NCI-H1105 (cell line): ENCODE results near the gene ATP1A3.
"Not testable (repeated sequence)": the region's sequence is repeated elsewhere in the genome, so short reads cannot be mapped to it uniquely, and the experiment has no call there.

Experiments used
- DNase-seq: peaks from one replicate; lab custom pipeline; 2025; lab: John Stamatoyannopoulos, UW

ATP1A3 gene

DNA sequence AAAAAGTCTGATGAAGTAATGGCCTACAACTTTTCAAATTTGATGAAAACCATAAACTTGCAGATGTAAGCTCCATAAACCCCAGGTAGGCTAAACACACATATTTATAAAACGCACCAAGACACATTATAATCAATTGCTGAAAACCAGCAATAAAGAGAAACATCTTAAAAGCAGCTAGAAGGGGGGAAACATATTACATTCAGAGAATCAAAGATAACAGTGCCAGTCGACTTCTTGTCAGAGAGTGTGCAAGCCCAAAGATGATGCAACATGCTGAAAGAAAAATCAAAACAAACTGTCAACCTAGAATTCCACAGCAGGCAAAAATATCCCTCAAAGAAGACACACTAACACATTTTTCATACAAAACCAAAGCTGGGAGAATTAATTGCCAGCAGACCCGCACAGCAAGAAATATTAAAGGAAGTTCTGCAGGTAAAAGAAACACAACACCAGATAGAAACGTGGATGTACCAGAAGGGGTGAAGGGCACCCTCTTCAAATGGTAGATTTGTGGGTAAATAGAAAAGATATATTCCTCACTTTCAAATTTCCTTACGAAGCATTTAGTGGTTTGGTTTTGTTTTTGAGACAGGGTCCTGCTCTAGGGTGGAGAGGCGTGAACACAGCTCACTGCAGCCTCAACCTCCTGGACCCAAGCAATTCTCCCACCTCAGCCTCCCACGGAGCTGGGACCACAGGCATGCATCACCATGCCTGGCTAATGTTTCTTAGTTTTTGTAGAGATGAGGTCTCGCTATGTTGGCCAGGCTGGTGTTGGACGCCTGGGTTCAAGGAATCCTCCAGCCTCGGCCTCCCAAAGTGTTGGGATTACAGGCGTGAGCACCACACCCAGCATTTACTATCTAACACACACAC lies 16.5 kb upstream of the ATP1A3 start:
- no peak for DNase-seq

DNA sequence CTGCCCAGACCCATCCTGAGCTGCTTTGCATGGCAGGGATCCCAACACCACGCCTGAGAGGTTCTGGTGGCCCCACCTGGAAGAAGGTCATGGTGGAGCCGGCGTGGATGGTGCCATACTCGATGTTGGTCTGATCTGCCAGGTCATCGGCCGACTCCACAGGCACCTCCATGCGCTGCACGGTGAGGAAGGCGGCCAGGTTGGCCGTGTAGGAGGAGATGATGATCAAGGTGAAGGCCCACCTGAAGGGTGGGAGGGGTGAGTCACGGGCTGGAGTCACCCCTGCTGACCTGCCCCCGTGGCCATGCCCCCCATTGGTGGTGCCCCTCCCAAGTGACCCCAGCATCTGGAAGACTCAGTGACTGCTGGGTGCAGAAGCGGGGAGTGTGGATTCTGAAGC lies 12.5 kb upstream of the ATP1A3 start:
- DNase-seq: no peak

DNA sequence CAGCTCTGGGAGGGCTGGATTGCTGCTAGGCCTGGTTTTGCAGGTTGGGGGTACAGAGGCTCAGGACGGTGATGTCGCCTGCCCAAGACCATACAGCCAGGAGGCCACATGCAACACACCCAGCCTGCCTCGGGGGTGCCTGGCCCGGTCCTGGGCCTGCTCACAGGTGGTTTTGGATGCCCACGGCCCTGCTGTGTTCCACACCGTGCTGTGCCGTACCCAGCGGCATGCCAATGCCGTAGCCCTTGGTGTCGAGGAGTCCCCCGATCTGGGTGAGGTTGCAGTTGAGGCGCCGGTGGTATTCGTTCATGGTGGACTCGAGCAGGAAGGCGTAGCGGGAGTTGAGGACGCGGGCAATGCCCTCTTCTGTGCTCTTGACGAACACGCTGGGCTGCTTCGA lies 11.5 kb upstream of the ATP1A3 start:
- no peak for DNase-seq

DNA sequence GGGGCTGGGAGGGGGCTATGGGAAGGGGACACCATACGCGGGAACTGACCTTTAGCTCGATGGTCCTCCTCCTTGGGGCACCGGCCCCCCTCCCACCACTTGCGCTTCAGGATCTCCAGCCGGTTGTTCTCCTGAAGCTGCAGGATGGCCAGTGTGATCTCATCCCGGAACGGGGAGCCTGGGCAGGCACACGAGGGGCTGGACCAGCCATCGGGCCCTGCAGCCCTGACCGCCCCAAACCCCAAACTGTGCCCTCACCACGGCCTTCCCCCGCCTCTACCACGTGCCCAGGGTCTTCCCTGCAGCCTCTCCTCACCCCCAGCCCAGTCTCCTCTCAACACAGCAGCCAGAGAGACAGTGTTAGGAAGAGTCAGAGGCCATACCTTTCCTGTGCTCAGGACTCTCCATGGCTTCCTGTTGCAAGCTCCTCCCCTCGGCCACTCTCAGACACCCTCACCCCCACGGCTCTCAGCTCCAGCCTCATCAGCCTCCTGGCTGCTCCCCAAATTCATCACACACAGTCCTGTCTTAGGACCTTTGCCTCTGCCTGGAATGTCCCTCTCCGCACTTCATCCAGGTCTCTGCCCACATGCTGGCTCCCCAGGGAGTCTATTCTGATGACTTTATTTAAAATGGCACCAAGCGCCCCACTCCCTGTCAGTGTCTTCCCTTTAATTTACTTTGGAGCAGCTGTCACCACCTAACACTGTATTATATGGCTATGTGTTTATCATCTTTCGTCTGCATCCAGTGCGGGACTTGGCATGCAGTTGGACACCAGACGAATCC lies 9.7 kb upstream of the ATP1A3 start:
- no peak for DNase-seq

DNA sequence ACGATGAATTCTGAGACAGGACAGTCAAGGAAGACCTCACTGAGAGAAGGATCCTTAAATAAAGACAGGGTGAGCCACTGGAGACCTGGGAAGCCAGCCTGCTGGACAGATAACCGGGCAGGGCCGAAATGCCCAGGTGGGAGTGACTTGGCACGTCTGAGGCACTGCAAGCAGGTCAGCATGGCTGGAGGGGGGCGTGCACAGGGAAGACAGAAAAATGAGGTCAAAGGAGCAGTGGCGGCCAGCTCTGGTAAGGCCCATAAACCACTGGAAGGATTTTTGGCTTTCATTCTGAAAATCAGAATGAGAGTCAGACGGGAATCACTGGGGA lies 5.8 kb upstream of the ATP1A3 start:
- no peak for DNase-seq

DNA sequence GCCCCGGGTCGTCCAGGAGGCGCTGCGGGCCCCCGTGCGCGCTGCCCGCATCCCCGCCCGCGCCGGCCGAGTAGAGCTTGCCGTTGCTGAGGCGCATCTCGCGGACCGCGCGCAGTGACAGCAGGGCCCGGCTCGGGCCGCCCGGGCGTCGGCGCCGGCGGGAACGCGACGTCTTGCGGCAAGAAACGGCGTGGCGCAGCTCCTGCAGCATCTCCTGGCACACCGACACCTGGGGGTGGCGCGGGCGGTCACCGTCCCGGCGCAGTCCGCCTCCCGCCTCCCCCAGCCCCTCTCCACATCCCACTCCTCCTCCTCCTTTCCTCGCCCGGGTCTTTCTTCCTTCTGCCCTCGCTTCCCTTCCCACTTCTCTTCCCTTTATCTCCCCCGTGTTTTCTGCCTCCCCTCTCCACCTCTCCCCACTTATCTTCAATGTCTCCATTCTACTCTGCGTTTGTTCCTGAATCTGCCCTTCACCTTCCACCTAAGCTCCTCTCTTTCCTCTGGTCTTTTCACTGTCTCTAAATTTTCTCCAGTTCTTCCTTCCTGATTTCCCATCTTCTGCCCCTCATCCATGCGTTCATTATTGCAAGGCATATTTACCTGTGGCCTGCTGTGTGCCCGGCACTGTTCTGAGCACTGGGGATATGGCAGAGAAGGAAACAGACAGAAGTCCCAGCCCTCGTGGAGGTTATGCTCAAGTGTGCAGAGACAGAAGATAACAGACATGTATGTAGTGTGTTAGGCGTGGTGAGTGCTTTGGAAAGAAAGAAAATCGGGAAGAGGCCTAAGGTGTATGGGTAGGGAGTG lies 5.2 kb upstream of the ATP1A3 start:
- peak; percentile 27 for DNase-seq

DNA sequence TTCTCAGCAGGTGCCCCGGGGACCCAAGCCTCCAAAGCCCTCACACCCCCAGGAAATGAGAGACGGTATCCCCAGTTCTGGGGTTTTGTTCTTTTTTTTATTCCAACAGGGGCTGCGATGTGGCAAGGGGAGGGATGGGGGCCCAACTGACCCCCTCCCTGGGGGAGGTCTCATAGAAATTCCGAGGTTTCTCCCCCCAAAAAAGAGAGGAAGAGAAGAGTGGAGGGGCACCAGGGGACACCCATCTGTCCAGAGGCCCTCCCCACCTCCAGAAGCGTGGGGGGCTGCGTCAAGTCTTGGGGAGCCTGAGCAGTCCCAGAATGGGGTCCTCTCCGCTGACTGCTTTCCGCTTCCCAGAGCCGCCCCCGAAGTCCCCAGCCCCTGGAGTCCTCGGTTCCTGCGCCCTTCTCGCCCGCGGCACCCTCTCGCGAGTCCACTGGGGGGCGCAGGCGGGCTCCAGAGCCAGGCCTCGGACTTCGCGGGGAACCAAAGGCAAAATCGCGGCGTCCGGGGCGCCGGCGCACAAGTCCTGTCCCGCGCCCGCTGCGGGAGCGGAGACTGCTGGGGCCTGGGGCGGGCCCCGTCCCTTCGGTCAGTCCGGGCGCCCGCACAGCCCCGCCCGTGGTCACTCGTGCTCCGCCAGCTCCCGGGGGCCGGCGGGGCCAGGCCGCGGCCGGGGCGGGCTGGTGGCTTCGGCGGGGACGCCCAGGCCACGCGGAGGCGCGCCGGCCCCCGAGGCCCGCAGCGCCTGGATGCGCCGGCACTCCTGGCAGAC lies 4.4 kb upstream of the ATP1A3 start:
- peak; percentile 6 for DNase-seq

DNA sequence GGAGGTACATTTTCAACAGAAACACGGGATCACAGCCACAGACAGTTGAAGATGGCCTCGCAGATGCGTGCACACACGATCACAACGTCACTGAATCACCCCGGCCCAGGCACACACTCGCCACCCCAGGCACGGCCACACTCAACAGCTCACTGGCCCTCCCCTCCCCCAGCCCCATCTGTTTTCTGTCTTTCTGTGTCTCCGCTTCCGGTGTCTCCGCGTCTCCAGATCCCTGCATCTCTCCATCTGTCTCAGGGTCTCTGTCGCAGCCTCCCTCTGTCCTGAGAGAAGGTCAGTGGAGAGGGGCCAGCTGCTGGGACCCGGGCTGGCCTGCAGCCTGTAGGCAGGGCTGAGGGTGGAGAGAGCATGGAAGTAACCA lies 3.8 kb upstream of the ATP1A3 start:
- DNase-seq: no peak

DNA sequence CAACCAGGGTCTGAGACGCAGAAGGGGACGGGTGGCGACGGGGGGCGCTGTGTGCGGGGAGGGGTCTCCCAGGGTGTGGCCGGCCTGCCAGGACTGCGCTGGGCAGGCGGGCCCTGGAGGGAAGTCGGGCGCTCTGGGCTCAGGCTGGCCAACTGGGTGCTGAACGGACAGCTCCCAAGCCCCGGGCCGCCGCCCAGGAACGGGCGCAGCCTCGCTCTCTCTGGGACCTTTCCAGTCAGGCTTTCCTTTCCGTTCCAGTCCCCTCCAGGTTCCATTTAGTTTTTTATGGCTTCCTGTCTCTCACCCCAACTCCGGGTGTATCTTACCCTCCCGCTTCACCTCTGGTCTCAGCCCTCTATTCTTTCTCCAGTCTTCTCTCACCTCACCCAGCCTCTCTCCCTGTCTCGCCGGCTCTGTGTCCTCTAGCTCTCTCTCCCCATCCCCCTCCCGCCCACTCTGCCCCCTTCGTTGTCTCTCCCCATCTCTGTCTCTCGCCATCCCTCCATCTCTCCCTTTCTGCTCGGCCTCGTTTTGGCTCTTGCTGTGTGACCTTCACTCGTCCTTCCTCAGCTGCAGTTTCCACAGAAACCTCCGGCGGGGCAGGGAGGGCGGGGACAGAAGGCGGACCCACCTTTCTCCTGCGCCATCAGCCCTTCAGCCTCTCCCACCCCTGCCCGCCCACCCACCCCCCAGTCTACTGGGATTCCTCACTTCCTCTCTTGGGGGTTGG lies 3.3 kb upstream of the ATP1A3 start:
- DNase-seq: no peak

DNA sequence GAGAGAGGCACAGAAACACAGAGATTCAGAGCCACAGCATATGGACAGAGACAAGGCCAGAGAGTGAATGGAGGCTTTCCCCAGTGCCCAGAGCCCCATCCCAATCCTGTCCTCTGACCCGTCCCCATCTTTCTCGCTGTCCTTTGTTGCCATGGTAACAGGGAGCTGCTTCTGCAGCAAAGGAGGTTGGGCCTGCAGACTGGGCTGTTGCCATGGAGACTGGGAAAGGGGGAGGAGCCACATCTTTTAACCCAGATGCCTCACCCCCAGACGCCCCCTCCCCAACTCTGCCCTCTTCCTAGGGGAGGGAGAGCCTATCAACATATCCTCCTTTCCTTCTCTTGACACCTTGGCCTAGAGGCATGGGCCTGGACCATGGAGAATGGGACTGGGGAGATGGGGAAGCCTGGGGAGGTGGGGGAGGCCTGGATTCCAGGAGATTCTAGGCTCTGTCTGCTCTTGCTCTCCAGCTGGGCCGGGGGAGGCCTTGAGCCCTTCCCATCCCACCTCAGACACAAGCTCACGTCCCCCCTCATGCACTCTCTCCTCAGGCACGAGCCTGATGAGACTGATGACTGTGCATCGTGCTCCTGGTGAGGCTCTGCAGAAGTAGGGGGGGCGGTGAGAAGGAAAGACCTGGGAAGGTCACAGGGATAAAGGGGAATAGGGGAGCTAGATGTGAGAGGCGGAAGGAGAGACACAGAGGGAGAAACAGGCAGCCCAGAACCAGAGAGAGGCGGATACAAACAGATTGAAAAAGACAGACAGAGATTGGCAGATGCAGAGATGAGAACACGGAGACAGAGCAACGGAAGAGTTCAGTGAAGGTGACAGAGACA lies 2.1 kb upstream of the ATP1A3 start:
- peak; percentile 48 for DNase-seq

DNA sequence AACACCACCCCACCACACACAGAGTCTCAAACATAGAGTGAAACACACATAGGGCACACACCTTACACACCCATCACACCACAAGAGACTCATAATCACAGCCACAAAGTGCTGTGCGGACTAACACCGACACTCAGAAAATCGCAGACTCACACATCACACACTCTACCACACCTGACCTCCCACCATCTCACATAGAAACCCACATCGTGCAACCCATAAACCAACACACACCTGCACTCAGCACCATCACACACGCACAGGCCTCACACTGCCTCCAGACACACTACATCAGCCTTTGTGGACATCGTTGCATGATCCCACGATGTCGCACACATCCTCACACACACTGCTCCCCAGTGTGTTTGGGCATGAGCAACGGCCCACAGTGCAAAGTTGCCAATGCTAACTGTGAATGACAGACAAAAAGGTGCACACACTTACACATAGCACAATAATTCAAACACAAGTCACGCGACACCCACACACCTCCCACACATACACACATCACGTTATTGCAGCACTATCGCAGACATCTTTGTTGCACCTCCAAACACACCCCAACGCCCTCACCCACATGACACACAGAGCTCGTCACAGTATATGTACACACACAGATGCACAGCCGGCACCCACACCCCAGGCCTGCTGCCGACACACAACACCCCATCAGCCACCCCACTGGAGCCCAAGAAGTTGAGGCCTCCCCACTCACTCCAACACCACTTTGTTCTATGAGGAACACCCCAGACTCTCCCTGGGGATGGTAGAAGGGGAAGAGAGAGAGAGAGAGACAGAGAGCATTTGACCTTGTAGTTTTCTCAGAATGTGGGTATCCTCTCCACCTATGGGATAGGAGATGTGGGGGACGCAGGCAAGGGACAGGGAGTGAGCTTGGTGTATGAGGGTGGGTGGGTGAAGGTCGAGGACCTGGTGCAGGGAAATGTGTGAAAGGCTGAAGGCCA lies 1.2 kb upstream of the ATP1A3 start:
- DNase-seq: no peak

DNA sequence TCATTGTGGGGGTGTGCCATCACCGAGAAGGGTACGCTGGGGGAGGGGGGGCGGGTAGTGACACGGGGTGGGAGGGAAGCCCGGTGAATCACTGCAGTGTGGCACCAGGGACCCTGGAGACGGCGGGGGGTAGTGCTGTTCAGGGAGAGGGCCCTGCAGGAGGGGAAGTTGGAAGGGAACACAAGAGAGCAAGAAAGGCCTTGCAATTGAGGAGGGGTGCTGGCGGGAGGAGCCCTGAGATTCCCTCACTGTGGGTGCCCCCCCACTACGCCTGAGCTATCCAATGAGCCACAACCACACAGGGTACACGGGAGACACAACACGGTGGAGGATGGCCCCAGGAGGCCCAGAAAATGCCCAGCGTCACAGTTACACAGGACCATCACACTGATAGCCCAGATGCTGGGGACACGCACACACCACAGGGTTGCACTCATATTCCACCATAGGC lies 516 bp upstream of the ATP1A3 start:
- DNase-seq: peak; percentile 4

DNA sequence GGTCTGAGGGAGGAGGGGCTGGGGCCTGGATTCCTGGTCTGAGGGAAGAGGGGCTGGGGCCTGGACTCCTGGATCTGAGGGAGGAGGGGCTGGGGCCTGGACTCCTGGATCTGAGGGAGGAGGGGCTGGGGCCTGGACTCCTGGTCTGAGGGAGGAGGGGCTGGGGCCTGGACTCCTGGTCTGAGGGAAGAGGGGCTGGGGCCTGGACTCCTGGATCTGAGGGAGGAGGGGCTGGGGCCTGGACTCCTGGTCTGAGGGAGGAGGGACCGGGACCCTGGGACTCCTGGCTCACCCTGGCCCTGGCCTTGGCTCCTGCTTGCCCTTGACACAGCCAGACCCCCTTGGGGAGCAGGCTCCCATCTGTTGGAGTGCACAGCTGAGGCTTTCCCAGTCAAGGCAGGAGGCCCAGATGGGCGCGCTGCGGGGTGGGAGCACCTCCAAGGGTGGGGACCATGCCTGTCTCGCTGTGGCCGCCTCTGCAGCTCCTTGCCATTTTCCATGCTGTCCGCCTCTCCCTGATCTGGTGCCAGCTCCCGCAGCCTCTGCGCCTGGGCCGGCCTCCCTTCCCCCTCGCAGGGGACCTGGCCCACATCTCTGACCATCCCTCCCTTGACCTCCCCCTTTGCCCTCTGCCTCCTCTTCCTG lies 2.0 kb downstream of the ATP1A3 start:
- DNase-seq: not testable (repeated sequence)

DNA sequence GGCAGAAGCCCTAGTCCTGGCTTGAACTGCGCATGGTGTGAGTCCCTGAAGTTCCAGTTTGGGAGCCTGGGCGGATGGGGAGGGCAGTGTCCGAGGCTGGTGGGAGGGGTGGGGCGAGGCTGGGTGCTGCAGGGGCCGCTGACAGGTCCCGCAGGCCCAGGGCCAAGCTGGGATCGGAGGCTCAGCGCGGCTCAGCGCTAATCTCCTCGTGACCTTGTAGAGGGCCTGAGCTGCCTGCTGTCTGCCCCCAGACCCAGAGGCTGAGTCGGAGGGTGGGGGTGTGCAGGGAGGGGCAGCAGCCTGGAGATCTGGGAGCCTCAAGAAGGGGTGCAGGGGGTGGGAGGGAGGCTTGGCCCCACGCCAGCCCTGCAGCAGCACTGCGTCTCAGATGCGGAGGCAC lies 3.0 kb downstream of the ATP1A3 start:
- DNase-seq: no peak

DNA sequence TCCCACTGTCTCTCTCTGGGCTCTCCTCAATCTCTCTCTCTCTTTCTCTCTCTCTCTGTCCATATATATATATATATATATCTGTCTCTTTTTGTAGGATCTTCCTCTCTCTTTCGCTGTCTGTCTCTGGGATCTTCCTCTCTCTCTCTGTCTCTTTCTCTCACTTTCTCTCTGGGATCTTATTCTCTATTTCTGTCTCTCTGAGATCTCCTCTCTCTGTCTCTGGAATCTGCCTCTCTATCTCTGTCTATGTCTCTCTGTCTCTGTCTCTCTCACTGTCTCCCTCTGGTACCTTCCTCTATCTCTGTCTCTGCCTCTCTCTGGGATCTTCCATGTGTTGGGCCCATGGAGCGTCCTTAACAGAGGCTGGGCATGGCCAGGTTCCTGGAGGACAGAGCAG lies 3.4 kb downstream of the ATP1A3 start:
- no peak for DNase-seq

DNA sequence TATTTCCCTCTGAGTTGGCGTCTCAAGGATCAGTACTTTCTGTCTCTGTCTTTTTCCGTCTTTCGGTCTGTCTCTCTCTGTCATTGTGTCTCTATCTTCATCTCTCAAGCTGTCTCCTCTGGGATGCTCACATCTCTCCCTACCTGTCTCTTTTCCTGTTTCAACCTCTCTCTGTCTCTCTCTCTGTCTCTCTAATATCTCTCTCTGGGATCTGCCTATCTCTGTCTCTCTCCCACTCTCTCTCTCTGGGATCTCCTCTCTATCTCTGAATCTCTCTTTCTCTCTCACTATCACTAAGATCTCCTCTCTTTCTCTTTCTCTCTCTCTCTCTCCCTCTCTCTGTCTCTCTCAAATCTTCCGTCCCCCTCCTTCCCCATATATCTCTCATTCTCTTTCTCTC lies 4.0 kb downstream of the ATP1A3 start:
- DNase-seq: no peak

DNA sequence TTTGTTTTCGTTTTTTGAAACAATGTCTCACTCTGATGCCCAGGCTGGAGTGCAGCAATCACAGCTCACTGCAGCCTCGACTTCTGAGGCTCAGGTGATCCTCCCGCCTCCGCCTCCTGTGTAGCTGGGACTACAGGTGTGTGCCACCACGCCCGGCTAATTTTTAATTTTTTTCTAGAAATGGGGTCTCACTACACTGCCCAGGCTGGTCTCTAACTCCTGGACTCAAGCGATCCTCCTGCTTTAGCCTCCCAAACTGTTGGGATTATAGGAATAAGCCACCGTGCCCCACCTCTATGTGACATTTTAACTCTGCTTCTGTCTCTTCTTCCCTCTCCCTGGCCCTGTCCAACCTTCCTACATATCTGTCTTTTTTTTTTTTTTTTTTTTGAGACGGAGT lies 5.1 kb downstream of the ATP1A3 start:
- DNase-seq: no peak

DNA sequence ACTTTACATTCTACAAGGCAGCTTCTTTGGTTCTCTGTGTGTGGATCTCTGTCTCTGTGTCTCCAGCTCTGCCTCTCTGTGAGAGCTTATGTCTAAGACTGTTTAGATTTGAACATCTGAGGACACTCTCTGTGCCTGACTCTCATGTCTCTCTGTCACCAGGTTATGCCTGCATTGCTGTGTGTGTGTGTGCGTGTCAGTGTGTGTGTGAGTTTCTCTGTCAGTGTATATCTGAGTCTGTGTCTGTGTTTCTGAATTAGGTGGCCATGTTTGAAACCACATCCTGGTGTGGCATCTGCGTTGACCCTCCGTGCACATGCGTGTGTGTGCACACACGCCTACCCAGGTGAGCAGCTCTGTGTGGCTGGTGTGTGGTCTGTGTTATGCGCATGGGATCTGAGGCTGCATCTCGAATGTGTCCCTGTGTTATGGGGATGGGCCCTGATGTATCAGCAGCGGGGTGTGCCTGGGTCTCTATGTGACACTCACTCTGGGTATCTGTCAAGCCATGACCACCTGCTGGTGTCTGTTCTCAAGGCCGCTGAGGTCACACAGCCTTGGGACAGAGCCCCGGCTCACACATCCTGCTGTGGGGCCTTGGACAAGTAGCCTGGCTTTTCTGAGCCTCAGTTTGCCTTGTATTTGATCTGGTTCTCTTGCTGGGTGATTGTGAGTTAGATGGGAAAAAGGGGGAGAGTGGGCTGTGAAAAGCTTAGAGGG lies 6.7 kb downstream of the ATP1A3 start:
- no peak for DNase-seq
